HG02885 (cell line): ENCODE measurements around the gene METTL8.

Experiments
- ATAC-seq: cut with Tn5 transposase; IDR thresholded peaks from one replicate; pipeline ENCODE4 v1.9.1; 2021; ENCODE audit warnings: mild to moderate bottlenecking; ENCODE audit not compliant: unreplicated experiment, poor library complexity

METTL8 gene

GRCh38 chr2:171271386-171271785 lies 162.4 kb downstream of the METTL8 start:
- ATAC-seq, result no peak

- ATAC-seq, result no peak
Measured at GRCh38 chr2:171267855-171268629, 165.7 kb downstream of the METTL8 start.
